GM19463 (cell line): ENCODE data around the gene THNSL1.
A peak's percentile ranks its signal among the peaks of the same experiment; 100 is the strongest.
"Not testable (repeated sequence)": the region's sequence is repeated elsewhere in the genome, so short reads cannot be mapped to it uniquely, and the experiment has no call there.

Source experiments
- ATAC-seq: cut with Tn5 transposase; IDR thresholded peaks from one replicate; pipeline ENCODE4 v1.9.1; 2021; ENCODE audit warnings: mild to moderate bottlenecking, moderate library complexity; ENCODE audit not compliant: unreplicated experiment

THNSL1 gene

GRCh38 chr10:24998044-24998443 lies 18.4 kb upstream of the THNSL1 start:
- no peak for ATAC-seq

- not testable (repeated sequence) for ATAC-seq
These were observed 4.8 kb upstream of the THNSL1 start for GRCh38 chr10:25011591-25011990.

- no peak for ATAC-seq
These were observed 1.8 kb upstream of the THNSL1 start for GRCh38 chr10:25014579-25014978.

- peak; percentile 47 for ATAC-seq
These were observed 510 bp upstream of the THNSL1 start, which contains the start of gene ENKUR for GRCh38 chr10:25015828-25016375. Gene ENKUR (minus strand): TSS chr10:25016158. CDS start chr10:25015936, 222 bp downstream.

- peak; percentile 1 for ATAC-seq
These were observed 760 bp downstream of the THNSL1 start for GRCh38 chr10:25017154-25017590.

- no peak for ATAC-seq
These were observed 1.2 kb downstream of the THNSL1 start for GRCh38 chr10:25017661-25018060.

- ATAC-seq: no peak
These were observed 2.3 kb downstream of the THNSL1 start for GRCh38 chr10:25018703-25019102.

GRCh38 chr10:25023278-25023677 lies 6.9 kb downstream of the THNSL1 start:
- ATAC-seq: no peak

GRCh38 chr10:25024528-25024927 lies 8.1 kb downstream of the THNSL1 start:
- ATAC-seq: no peak

- ATAC-seq: no peak
These were observed 10.1 kb downstream of the THNSL1 start for GRCh38 chr10:25026463-25026862.

- ATAC-seq: no peak
These were observed 12.3 kb downstream of the THNSL1 start for GRCh38 chr10:25028711-25029110.

- no peak for ATAC-seq
These were observed 13.1 kb downstream of the THNSL1 start for GRCh38 chr10:25029519-25029918.

GRCh38 chr10:25036381-25036780 lies 20.0 kb downstream of the THNSL1 start:
- ATAC-seq: no peak

GRCh38 chr10:25038325-25038724 lies 21.9 kb downstream of the THNSL1 start:
- no peak for ATAC-seq

GRCh38 chr10:25039531-25039930 lies 23.1 kb downstream of the THNSL1 start:
- no peak for ATAC-seq

- no peak for ATAC-seq
These were observed 30.2 kb downstream of the THNSL1 start for GRCh38 chr10:25046641-25047040.

- no peak for ATAC-seq
These were observed 30.7 kb downstream of the THNSL1 start for GRCh38 chr10:25047088-25047487.

GRCh38 chr10:25047591-25048301 lies 31.3 kb downstream of the THNSL1 start:
- ATAC-seq: no peak

- ATAC-seq: no peak
These were observed 32.0 kb downstream of the THNSL1 start for GRCh38 chr10:25048450-25048849.

- no peak for ATAC-seq
These were observed 33.6 kb downstream of the THNSL1 start for GRCh38 chr10:25049966-25050365.

GRCh38 chr10:25050402-25050801 lies 34.0 kb downstream of the THNSL1 start:
- ATAC-seq: no peak

- no peak for ATAC-seq
These were observed 35.6 kb downstream of the THNSL1 start for GRCh38 chr10:25052012-25052411.

- no peak for ATAC-seq
These were observed 40.3 kb downstream of the THNSL1 start for GRCh38 chr10:25056726-25057125.
